GM21447 (cell line): ENCODE results near the gene RAP1GAP2.
"Not testable (repeated sequence)": the region's sequence is repeated elsewhere in the genome, so short reads cannot be mapped to it uniquely, and the experiment has no call there.

Experiments used
- ATAC-seq: cut with Tn5 transposase; IDR thresholded peaks from one replicate; pipeline ENCODE4 v1.9.1; 2021; ENCODE audit not compliant: unreplicated experiment

RAP1GAP2 gene

GRCh38 chr17:2990396-2990795 is 194.2 kb downstream of the RAP1GAP2 start:
- ATAC-seq, result no peak

GRCh38 chr17:2991396-2992180 is 195.3 kb downstream of the RAP1GAP2 start:
- not testable (repeated sequence) for ATAC-seq

- no peak for ATAC-seq
These were observed 198.2 kb downstream of the RAP1GAP2 start for GRCh38 chr17:2994441-2994840.

- no peak for ATAC-seq
These were observed 199.1 kb downstream of the RAP1GAP2 start for GRCh38 chr17:2995377-2995776.

GRCh38 chr17:2995886-2996809 is 199.9 kb downstream of the RAP1GAP2 start:
- no peak for ATAC-seq

GRCh38 chr17:2996810-2997670 is 200.8 kb downstream of the RAP1GAP2 start:
- no peak for ATAC-seq

GRCh38 chr17:2998469-2998901 is 202.2 kb downstream of the RAP1GAP2 start:
- not testable (repeated sequence) for ATAC-seq

- peak; percentile 74 for ATAC-seq
These were observed 206.5 kb downstream of the RAP1GAP2 start for GRCh38 chr17:3002538-3003295.

- no peak for ATAC-seq
These were observed 207.3 kb downstream of the RAP1GAP2 start for GRCh38 chr17:3003296-3004149.

- ATAC-seq, result no peak
These were observed 208.0 kb downstream of the RAP1GAP2 start for GRCh38 chr17:3004150-3004801.

- ATAC-seq, result no peak
These were observed 208.7 kb downstream of the RAP1GAP2 start for GRCh38 chr17:3004925-3005324.

- ATAC-seq, result no peak
These were observed 209.5 kb downstream of the RAP1GAP2 start for GRCh38 chr17:3005696-3006095.

- no peak for ATAC-seq
These were observed 210.6 kb downstream of the RAP1GAP2 start for GRCh38 chr17:3006801-3007200.

- no peak for ATAC-seq
These were observed 211.4 kb downstream of the RAP1GAP2 start for GRCh38 chr17:3007651-3008121.

- no peak for ATAC-seq
These were observed 212.4 kb downstream of the RAP1GAP2 start for GRCh38 chr17:3008336-3009288.

- no peak for ATAC-seq
These were observed 213.2 kb downstream of the RAP1GAP2 start for GRCh38 chr17:3009411-3009920.

GRCh38 chr17:3011891-3012290 is 215.7 kb downstream of the RAP1GAP2 start:
- ATAC-seq, result no peak
